Spinal cord (tissue), 10 donors: ENCODE data around the gene CLDN12. TPM values are rescaled to one million over a fixed set of nuclear protein-coding genes. Genes with fewer than 3 reads are reported as not detected.
"Not testable (repeated sequence)": the region's sequence is repeated elsewhere in the genome, so short reads cannot be mapped to it uniquely, and the experiment has no call there.

Source experiments
- DNase-seq, 6 donors: peaks; one replicate each; pipeline versions ENCODE4 v3.0.0 to v3.0.0-alpha.2; 2013 to 2015; ENCODE audit warnings: low spot score in 6 of 6, low read depth in 4 of 6
- H3K27ac ChIP-seq: one replicate; pipeline ENCODE4 v1.5.1; 2013; ENCODE audit warnings: low read depth, low read length, control low read depth
- H3K27me3 ChIP-seq: one replicate; pipeline ENCODE4 v1.6.1; 2013; ENCODE audit warnings: low read length; ENCODE audit not compliant: control insufficient read depth, insufficient read depth
- H3K36me3 ChIP-seq: one replicate; pipeline ENCODE4 v1.6.1; 2013; ENCODE audit warnings: low read length; ENCODE audit not compliant: control insufficient read depth, insufficient read depth
- H3K4me1 ChIP-seq: one replicate; pipeline ENCODE4 v1.6.1; 2013; ENCODE audit warnings: low read length; ENCODE audit not compliant: control insufficient read depth, insufficient read depth
- H3K4me3 ChIP-seq: one replicate; pipeline ENCODE4 v1.5.1; 2013; ENCODE audit warnings: low read depth, low read length, control low read depth
- H3K9me3 ChIP-seq: one replicate; pipeline ENCODE4 v1.6.1; 2013; ENCODE audit warnings: low read length; ENCODE audit not compliant: control insufficient read depth, insufficient read depth
- WGBS: methylation state at CpG from one replicate; pipeline ENCODE4 v1.1.5; 2013; ENCODE audit warnings: missing lambda C conversion rate; ENCODE audit not compliant: insufficient coverage; 5-methylcytosine and 5-hydroxymethylcytosine counted together
- polyA plus RNA-seq, 2 donors: library from polyadenylated mRNA; unstranded; fragments of 120-200 nt; gene quantifications; one replicate each; pipeline ENCODE4 v1.2.1, GENCODE V29; 2013; ENCODE audit not compliant: insufficient read length in 2 of 2
- total RNA-seq, 2 donors: library from RNA; depleted of rRNA in 1 of 2; stranded (reverse); fragments of 120-200 nt in 1 of 2; fragments of >200 nt in 1 of 2; gene quantifications; one replicate each; pipeline versions ENCODE4 v1.2.3 to v1.2.4, GENCODE V29; 2013 to 2014
- donor health status: healthy.

The CLDN12 gene
- total and polyA plus RNA-seq, 4 donors, result 32.0 to 52.3 (median 36.3) TPM

DNA sequence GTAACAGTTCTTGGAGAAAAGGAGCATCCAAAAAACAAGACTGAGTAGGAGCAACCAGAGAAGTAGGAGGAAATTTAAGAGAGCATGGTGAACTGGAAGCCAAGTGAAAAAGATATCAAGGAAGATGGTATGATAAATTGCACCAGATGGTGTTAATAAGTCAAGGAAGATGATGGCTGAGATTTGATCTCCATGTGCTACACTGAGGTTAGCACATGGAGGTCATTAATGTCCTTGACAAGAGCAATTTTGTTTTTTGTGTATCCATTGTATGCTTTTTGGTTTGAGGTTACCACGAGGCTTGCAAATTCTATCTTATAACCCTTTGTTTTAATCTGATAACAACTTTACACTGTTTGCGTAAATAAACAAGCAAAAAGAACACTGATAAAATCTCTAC is 54.8 kb downstream of the CLDN12 start:
- no peak overlapping the region for H3K27ac ChIP-seq
- no peaks in the 10 kb centered on the region for H3K36me3 ChIP-seq
- WGBS, result no CpG with 5 or more reads among the region's 2 CpGs
- no peaks in the 10 kb centered on the region for H3K4me1 ChIP-seq
- DNase-seq, result no peak
- no peaks in the 10 kb centered on the region for H3K27me3 ChIP-seq
- no peaks in the 10 kb centered on the region for H3K9me3 ChIP-seq
- no peak overlapping the region for H3K4me3 ChIP-seq

DNA sequence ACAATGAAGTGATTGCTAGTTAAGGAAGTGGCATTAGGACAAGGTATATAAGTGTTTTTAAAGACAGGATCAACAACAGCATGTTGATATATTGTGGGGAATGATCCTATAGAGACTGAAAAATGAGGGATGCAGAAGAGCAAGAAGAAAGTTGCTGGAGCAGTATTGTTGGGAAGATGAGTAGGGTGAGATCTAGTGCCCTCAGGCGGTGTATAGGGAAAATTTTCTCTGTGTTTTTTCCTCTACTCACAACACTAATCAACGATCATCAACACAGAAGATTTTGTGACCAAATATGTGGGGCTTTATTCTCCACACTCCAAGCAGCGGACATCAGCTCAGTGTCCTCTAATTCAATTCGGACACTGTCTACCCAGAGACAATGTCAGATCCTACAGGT is 56.6 kb downstream of the CLDN12 start:
- H3K27me3 ChIP-seq, result no peaks in the 10 kb centered on the region
- no peaks in the 10 kb centered on the region for H3K36me3 ChIP-seq
- no peak overlapping the region for H3K27ac ChIP-seq
- no peak for DNase-seq
- peaks cover 5% of the 10 kb centered on the region for H3K9me3 ChIP-seq
- 63% methylated on average over 2 of the region's 4 CpGs for WGBS
- H3K4me3 ChIP-seq, result no peak overlapping the region
- no peaks in the 10 kb centered on the region for H3K4me1 ChIP-seq

DNA sequence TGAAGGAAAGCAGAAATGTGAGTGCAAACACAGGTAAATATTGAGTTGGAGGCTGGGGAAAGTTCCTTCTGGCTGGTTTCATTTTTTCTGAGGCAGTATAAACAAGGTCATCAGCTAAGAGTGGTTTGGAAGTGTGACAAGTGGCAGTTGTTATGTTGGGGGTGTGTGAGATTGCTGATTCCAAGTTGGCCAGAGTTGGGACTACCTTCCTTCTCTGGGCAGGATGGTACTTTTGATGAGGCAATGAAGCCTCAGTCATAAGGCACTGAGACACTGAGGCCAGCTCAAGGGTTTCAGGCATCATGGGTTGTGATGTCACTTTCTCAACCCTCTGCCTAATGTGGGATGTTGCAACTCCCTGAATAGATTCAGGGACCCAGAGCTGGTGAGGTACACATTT is 58.0 kb downstream of the CLDN12 start:
- H3K27ac ChIP-seq, result no peak overlapping the region
- H3K4me3 ChIP-seq, result no peak overlapping the region
- DNase-seq, result no peak
- peaks cover 5% of the 10 kb centered on the region for H3K9me3 ChIP-seq
- no peaks in the 10 kb centered on the region for H3K4me1 ChIP-seq
- H3K36me3 ChIP-seq, result no peaks in the 10 kb centered on the region
- H3K27me3 ChIP-seq, result no peaks in the 10 kb centered on the region

DNA sequence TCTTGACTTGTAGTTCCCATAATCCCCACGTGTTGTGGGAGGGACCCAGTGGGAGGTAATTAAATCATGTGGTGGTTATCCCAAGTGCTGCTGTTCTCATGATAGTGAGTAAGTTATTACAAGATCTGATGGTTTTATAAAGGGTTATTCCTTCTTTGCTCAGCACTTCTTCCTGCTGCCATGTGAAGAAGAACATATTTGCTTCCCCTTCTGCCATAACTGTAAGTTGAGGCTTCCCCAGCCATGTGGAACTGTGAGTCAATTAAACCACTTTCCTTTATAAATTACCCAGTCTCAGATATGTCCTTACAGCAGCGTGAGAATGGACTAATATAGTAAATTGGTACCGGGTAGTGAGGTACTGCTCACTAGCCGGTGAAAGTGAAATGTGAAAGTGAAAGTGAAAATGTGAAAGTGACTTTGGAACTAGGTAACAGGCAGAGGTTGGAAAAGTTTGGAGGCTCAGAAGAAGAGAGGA is 59.9 kb downstream of the CLDN12 start:
- H3K4me3 ChIP-seq, H3K27ac ChIP-seq, H3K9me3 ChIP-seq, H3K36me3 ChIP-seq, H3K4me1 ChIP-seq, DNase-seq, H3K27me3 ChIP-seq: not testable (repeated sequence)
- WGBS, result 97% methylated on average over 3 of the region's 4 CpGs

Other genes starting within 250 kb of the CLDN12 start
- 1 to 10 TPM; 1.1 to 1.7 TPM for gene STEAP1, start 249.0 kb upstream of the CLDN12 start, total RNA-seq
- 1 to 10 TPM; 1.2 TPM for gene STEAP1, start 249.0 kb upstream of the CLDN12 start, polyA plus RNA-seq
- gene STEAP2, start 191.7 kb upstream of the CLDN12 start, total RNA-seq, result 10 to 100 TPM in 1 of 2 donors, 1 to 10 TPM in 1; 8.2 to 16.3 TPM
- gene STEAP2, start 191.7 kb upstream of the CLDN12 start, polyA plus RNA-seq, result 1 to 10 TPM; 8.3 TPM
- gene CFAP69, start 158.3 kb upstream of the CLDN12 start, total RNA-seq, result 10 to 100 TPM; 10.9 to 17.5 TPM
- 10 to 100 TPM in 1 of 2 donors, 1 to 10 TPM in 1; 10.0 to 11.3 TPM for gene CFAP69, start 158.3 kb upstream of the CLDN12 start, polyA plus RNA-seq
- not detected for gene FAM237B, start 82.2 kb upstream of the CLDN12 start, total RNA-seq
- gene FAM237B, start 82.2 kb upstream of the CLDN12 start, polyA plus RNA-seq, result under 1 TPM; 0.18 to 0.22 TPM
- 10 to 100 TPM; 21.9 to 26.9 TPM for gene GTPBP10, start 56.7 kb upstream of the CLDN12 start, total RNA-seq
- gene GTPBP10, start 56.7 kb upstream of the CLDN12 start, polyA plus RNA-seq, result 10 to 100 TPM; 18.6 to 21.5 TPM
- gene PTTG1IP2, start 66.2 kb downstream of the CLDN12 start, total RNA-seq, result not detected
- gene PTTG1IP2, start 66.2 kb downstream of the CLDN12 start, polyA plus RNA-seq, result not detected
- 100 to 1,000 TPM in 1 of 2 donors, 10 to 100 TPM in 1; 78.0 to 126 TPM for gene CDK14, start 192.9 kb downstream of the CLDN12 start, total RNA-seq
- 10 to 100 TPM; 60.9 to 87.7 TPM for gene CDK14, start 192.9 kb downstream of the CLDN12 start, polyA plus RNA-seq